Activated naive CD4-positive, alpha-beta T cell treated with anti-CD3 and anti-CD28 coated beads, Interleukin-2, amount 10 ng/mL, durations not matched to agents 7 days and 5 days (primary cell): Measurements from ENCODE around the gene TGM2.
"Not testable (repeated sequence)": the region's sequence is repeated elsewhere in the genome, so short reads cannot be mapped to it uniquely, and the experiment has no call there.

Source experiments
- CTCF ChIA-PET: fragments of 350-600 bp; sonication (Branson Sonifier 250); formaldehyde crosslinking; loops from one replicate; lab custom pipeline; 2021; ENCODE audit warnings: antibody characterized with exemption; lab: Charles Lee
- DNase-seq: peaks from one replicate; pipeline ENCODE4 v3.0.0-alpha.2; 2020
- H3K27ac Mint-ChIP-seq: one replicate; pipeline ENCODE4 v1.8.0; 2021; ENCODE audit warnings: mild to moderate bottlenecking, moderate library complexity, mixed read lengths
- H3K27me3 Mint-ChIP-seq: one replicate; pipeline ENCODE4 v1.8.0; 2021; ENCODE audit warnings: mild to moderate bottlenecking, mixed read lengths
- H3K36me3 Mint-ChIP-seq: one replicate; pipeline ENCODE4 v1.8.0; 2021; ENCODE audit warnings: mixed read lengths
- H3K4me1 Mint-ChIP-seq: one replicate; pipeline ENCODE4 v1.8.0; 2021; ENCODE audit warnings: mixed read lengths
- H3K4me3 Mint-ChIP-seq: one replicate; pipeline ENCODE4 v1.8.0; 2021; ENCODE audit warnings: mild to moderate bottlenecking, moderate library complexity, mixed read lengths
- H3K9me3 Mint-ChIP-seq: one replicate; pipeline ENCODE4 v1.8.0; 2021; ENCODE audit warnings: mixed read lengths

TGM2 gene

DNA sequence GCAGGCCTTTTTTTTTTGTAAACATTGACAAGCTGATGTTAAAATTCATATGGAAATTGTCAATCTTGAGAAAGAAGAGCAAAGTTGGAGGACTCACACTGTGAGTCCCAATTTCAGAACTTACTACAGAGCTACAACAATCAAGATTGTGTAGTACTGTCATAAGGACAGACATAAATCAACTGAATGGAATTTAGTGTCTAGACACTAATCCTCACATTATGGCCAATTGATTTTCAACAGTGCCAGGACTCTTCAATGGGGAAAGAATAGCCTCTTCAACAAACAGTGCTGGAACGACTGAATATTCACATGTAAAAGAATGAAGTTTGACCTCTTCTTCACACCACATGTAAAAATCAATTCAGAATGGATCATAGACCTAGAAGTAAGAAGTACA, 60.8 kb downstream of the TGM2 start:
- Mint-ChIP-seq H3K4me3 (no peak overlapping the region), H3K9me3 (no peaks in the 10 kb centered on the region), H3K27me3 (no peaks in the 10 kb centered on the region), H3K36me3 (no peaks in the 10 kb centered on the region), H3K27ac (no peak overlapping the region), H3K4me1 (no peaks in the 10 kb centered on the region)
- CTCF ChIA-PET: no interaction called here
- no peak for DNase-seq

GRCh38 chr20:38102206-38102605, 62.9 kb downstream of the TGM2 start:
- H3K27me3 Mint-ChIP-seq, H3K4me1 Mint-ChIP-seq, H3K27ac Mint-ChIP-seq, CTCF ChIA-PET, DNase-seq, H3K9me3 Mint-ChIP-seq, H3K4me3 Mint-ChIP-seq, H3K36me3 Mint-ChIP-seq: not testable (repeated sequence)

DNA sequence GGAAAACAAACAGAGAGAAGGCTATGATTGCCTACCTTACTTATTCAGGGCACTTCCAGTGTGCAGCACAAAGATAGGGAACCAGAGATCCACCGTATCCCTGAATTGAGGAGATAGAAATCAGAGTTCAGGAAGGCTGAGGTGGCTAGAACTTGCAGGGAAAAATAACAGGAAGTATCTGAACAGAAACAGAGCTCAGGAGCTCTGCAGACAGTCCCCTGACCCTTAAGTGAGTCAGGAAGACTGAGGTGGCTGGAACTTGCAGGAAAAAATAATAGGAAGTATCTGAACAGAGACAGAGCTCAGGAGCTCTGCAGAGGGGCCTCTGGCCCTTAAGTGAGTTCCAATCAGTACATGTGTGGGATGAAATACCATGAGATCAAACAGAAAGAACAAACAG, 66.1 kb downstream of the TGM2 start:
- no peak overlapping the region for H3K4me3 Mint-ChIP-seq
- CTCF ChIA-PET: interaction anchor here (1.1 to 1.6 kb wide), 2 partner anchors 15 to 25 kb away, joined by 3 to 5 read pairs; no protein-coding TSS in a partner anchor
- H3K36me3 Mint-ChIP-seq: no peaks in the 10 kb centered on the region
- no peak for DNase-seq
- peaks cover 12% of the 10 kb centered on the region for H3K4me1 Mint-ChIP-seq
- no peaks in the 10 kb centered on the region for H3K27me3 Mint-ChIP-seq
- H3K27ac Mint-ChIP-seq: no peak overlapping the region
- H3K9me3 Mint-ChIP-seq: no peaks in the 10 kb centered on the region

DNA sequence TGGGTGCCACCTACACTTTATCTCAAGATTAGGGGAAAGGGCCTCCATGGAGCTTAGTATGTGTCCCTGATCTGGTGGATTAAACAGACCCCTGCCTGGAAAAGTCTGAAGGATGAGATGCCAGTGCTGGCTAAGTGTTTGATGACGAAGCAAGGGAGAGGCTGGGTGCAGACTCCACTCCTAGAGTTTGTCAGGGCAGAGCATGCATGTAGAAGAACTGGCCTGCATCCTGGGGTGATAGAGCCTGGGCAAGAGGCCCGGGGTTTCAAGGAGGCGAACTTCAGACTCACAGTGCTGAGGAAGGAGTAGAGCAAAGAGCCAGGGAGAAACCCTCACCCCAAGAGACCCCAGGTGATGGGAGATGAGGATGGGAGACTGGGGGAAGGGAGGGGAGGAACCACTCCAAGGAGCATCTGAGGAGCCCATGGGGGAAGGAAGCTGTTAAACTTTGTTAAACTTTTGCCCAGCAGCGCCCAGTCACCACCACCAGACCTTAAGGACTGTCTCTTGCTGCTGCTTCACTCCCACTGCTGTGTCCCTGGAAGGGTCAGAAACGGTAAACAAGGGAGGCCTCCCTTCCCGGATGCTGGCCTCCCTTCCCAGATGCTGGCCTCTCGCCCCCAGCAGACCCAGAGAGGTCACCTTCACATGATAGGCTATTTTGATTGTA, 69.9 kb downstream of the TGM2 start:
- CTCF ChIA-PET: interaction anchor here (1.9 to 3.1 kb wide), 2 partner anchors 22 to 126 kb away, joined by 5 to 12 read pairs; no protein-coding TSS in a partner anchor
- peaks cover 15% of the 10 kb centered on the region for H3K36me3 Mint-ChIP-seq
- peak overlapping the region; percentile 12 for H3K27ac Mint-ChIP-seq
- DNase-seq: no peak
- no peaks in the 10 kb centered on the region for H3K9me3 Mint-ChIP-seq
- H3K4me3 Mint-ChIP-seq: no peak overlapping the region
- H3K27me3 Mint-ChIP-seq: no peaks in the 10 kb centered on the region
- peaks cover 31% of the 10 kb centered on the region for H3K4me1 Mint-ChIP-seq

DNA sequence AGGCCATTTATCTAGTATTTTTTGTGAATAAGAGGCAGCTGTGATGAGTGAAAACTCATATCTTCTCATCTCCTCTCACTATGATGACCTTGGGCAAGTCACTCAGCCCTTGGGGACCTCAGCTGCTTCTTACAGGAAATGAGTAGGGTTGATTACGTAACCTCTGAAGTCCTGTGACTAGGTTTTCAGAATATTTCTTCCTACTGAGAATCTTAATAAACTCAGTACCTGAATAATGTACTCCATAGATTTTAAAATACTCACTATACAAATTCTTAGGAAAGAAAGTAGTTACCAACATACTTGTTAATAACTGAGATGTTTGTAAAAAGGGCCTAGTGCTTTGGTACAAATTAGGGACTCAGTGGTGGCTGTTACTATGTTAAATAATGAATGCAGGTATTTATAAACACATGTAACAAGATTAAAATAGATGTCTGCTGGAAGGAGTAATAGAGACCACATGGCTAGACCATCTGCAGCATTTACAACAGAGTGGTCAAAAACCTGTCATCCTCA, 70.6 kb downstream of the TGM2 start:
- Mint-ChIP-seq H3K27ac (peak overlapping the region; percentile 12), H3K4me1 (peaks cover 31% of the 10 kb centered on the region)
- CTCF ChIA-PET: interaction anchor here (1.9 to 3.1 kb wide), 2 partner anchors 21 to 127 kb away, joined by 5 to 12 read pairs; no protein-coding TSS in a partner anchor

DNA sequence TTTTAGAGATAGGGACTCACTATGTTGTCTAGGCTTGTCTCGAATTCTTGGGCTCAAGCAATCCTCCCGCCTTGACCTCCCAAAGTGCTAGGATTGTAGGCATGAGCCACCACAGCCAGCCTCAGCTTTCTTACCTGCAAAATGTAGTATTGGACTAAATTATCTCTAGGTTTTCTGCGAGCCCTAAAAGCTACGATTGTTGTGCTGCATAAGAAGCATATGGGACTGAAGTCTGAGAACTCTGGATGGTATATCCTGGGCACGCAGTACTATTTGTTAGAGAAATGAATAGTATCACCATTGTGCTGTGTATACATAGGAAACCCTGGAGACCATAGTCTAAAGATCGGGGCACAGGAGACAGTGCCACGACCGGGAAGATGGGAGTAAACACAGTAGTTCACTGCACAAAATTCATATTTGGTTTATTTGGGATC, 71.4 kb downstream of the TGM2 start:
- Mint-ChIP-seq H3K27me3 (no peaks in the 10 kb centered on the region), H3K27ac (no peak overlapping the region), H3K36me3 (peaks cover 24% of the 10 kb centered on the region), H3K4me1 (peaks cover 31% of the 10 kb centered on the region), H3K4me3 (no peak overlapping the region), H3K9me3 (no peaks in the 10 kb centered on the region)
- CTCF ChIA-PET: interaction anchor here (1.9 to 3.1 kb wide), 3 partner anchors 20 to 128 kb away, joined by 5 to 12 read pairs (median 6); no protein-coding TSS in a partner anchor
- no peak for DNase-seq

More for the DNA sequence above, 70.6 kb downstream of the TGM2 start:
- H3K36me3 Mint-ChIP-seq: peaks cover 19% of the 10 kb centered on the region
- H3K9me3 Mint-ChIP-seq: no peaks in the 10 kb centered on the region
- peak; percentile 26 for DNase-seq
- H3K4me3 Mint-ChIP-seq: no peak overlapping the region
- H3K27me3 Mint-ChIP-seq: no peaks in the 10 kb centered on the region

- Mint-ChIP-seq H3K4me3 (no peak overlapping the region), H3K27me3 (no peaks in the 10 kb centered on the region), H3K9me3 (no peaks in the 10 kb centered on the region), H3K27ac (no peak overlapping the region), H3K36me3 (peaks cover 27% of the 10 kb centered on the region), H3K4me1 (peaks cover 31% of the 10 kb centered on the region)
- CTCF ChIA-PET: interaction anchor here (2.0 to 3.1 kb wide), 2 partner anchors 22 to 128 kb away, joined by 6 to 12 read pairs; no protein-coding TSS in a partner anchor
- DNase-seq: no peak
Observed at GRCh38 chr20:38092915-38093314, 72.2 kb downstream of the TGM2 start.

DNA sequence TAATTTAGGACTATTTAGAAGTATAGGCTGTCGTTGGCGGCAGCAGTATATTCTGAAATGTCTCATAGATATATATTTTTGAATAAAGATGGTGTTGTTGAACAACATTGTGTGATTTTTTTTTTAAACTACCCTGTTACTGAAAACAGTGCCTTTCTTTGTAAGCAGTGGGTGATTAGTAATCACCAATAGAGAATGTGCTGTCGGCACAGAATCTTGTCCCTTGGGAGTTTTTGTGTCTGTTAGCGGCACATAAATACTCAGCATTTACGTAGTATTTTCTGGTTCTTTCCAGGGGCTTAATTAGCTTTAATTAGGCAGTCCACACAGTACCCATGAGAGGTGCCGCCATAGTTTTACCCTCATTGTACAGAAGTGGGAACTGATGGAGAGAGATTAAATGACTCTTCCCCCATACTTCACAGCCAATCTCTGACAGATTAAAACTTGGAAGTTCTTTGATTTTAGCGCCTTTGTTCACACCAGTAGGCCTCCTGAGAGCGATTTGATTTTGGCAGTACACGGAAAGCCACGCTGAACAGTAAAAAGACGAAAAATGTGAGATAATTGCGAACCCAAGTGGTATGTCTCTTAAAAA, 72.7 kb downstream of the TGM2 start:
- CTCF ChIA-PET: interaction anchor here (2.0 to 3.1 kb wide), 2 partner anchors 22 to 129 kb away, joined by 6 to 12 read pairs; no protein-coding TSS in a partner anchor
- Mint-ChIP-seq H3K27me3 (no peaks in the 10 kb centered on the region), H3K9me3 (no peaks in the 10 kb centered on the region), H3K36me3 (peaks cover 29% of the 10 kb centered on the region), H3K27ac (peak overlapping the region; percentile 86), H3K4me1 (peaks cover 31% of the 10 kb centered on the region), H3K4me3 (no peak overlapping the region)
- no peak for DNase-seq

DNA sequence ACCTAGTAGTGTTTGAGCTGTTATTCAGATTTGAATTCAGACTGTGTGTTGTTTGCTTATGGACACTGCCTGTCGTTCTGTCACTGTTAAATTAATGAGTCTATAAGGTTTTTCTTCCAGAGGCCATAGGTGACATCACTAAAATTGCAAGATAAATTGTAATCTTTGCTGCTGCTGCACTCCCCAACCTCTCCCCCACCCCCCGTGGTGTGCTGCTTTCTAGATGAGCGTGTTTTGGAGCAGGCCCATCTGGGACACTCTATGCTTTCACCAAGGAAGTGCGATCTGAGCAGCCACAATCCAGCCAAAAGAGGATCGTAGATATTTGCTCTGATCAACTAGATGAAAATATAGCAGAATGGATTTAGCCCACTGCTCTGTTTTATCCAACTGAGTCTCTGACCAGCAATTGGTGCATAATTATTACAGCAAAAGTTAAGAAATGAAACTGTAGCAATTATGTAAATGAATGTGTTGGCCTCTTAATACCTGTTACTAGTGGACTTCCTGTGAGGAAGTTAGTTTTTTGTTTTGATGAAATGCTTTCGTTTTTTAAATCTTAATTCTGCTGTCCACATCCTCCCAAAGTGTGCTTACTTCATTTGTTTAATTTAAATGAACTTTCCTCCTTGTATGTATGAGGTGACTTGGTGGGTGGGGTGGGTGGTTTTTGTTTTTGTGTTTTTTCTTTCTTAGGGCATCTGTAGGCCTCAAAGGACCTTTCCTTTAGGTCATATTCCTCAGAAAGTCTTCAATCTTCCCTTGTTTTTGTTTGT, 73.4 kb downstream of the TGM2 start:
- H3K4me3 Mint-ChIP-seq: no peak overlapping the region
- no peak for DNase-seq
- H3K36me3 Mint-ChIP-seq: peaks cover 33% of the 10 kb centered on the region
- peaks cover 31% of the 10 kb centered on the region for H3K4me1 Mint-ChIP-seq
- H3K27me3 Mint-ChIP-seq: no peaks in the 10 kb centered on the region
- CTCF ChIA-PET: interaction anchor here (1.1 to 3.1 kb wide), 3 partner anchors 16 to 130 kb away, joined by 3 to 12 read pairs (median 6); no protein-coding TSS in a partner anchor
- no peaks in the 10 kb centered on the region for H3K9me3 Mint-ChIP-seq
- H3K27ac Mint-ChIP-seq: peak overlapping the region; percentile 86

GRCh38 chr20:38090061-38090460, 75.0 kb downstream of the TGM2 start:
- Mint-ChIP-seq H3K4me1 (peaks cover 32% of the 10 kb centered on the region), H3K27me3 (no peaks in the 10 kb centered on the region), H3K9me3 (no peaks in the 10 kb centered on the region), H3K27ac (no peak overlapping the region), H3K4me3 (no peak overlapping the region), H3K36me3 (peaks cover 44% of the 10 kb centered on the region)
- CTCF ChIA-PET: no interaction called here
- no peak for DNase-seq

GRCh38 chr20:38089500-38089899, 75.6 kb downstream of the TGM2 start:
- H3K27me3 Mint-ChIP-seq: no peaks in the 10 kb centered on the region
- no peak overlapping the region for H3K27ac Mint-ChIP-seq
- no peak overlapping the region for H3K4me3 Mint-ChIP-seq
- H3K36me3 Mint-ChIP-seq: peaks cover 47% of the 10 kb centered on the region
- peaks cover 26% of the 10 kb centered on the region for H3K4me1 Mint-ChIP-seq
- DNase-seq: no peak
- no peaks in the 10 kb centered on the region for H3K9me3 Mint-ChIP-seq
- CTCF ChIA-PET: no interaction called here

- H3K4me3 Mint-ChIP-seq: no peak overlapping the region
- no peak for DNase-seq
- peaks cover 2% of the 10 kb centered on the region for H3K4me1 Mint-ChIP-seq
- H3K36me3 Mint-ChIP-seq: peaks cover 55% of the 10 kb centered on the region
- no peaks in the 10 kb centered on the region for H3K9me3 Mint-ChIP-seq
- CTCF ChIA-PET: interaction anchor here (1.1 kb wide), 1 partner anchor 11 kb away, joined by 3 read pairs; no protein-coding TSS in a partner anchor
- no peaks in the 10 kb centered on the region for H3K27me3 Mint-ChIP-seq
- peak overlapping the region; percentile 29 for H3K27ac Mint-ChIP-seq
Observed at GRCh38 chr20:38085026-38085425, 80.0 kb downstream of the TGM2 start.

GRCh38 chr20:38084425-38084951, 80.6 kb downstream of the TGM2 start:
- Mint-ChIP-seq H3K4me1 (peaks cover 2% of the 10 kb centered on the region), H3K27ac (no peak overlapping the region), H3K36me3 (peaks cover 57% of the 10 kb centered on the region), H3K4me3 (no peak overlapping the region), H3K27me3 (no peaks in the 10 kb centered on the region), H3K9me3 (peaks cover 1% of the 10 kb centered on the region)
- no peak for DNase-seq
- CTCF ChIA-PET: interaction anchor here (1.8 kb wide), 1 partner anchor 11 kb away, joined by 8 read pairs; no protein-coding TSS in a partner anchor
